HG03139 (cell line): ENCODE measurements around the gene RAMP1.
"Not testable (repeated sequence)": the region's sequence is repeated elsewhere in the genome, so short reads cannot be mapped to it uniquely, and the experiment has no call there.

Experiments used
- ATAC-seq: cut with Tn5 transposase; IDR thresholded peaks from one replicate; pipeline ENCODE4 v1.9.1; 2021; ENCODE audit not compliant: unreplicated experiment

The RAMP1 gene

GRCh38 chr2:237863102-237863511 lies 3.7 kb downstream of the RAMP1 start:
- ATAC-seq = no peak

- no peak for ATAC-seq
Observed at GRCh38 chr2:237863689-237864443, 4.4 kb downstream of the RAMP1 start.

- no peak for ATAC-seq
Observed at GRCh38 chr2:237864444-237864931, 5.1 kb downstream of the RAMP1 start.

- ATAC-seq = no peak
Observed at GRCh38 chr2:237864940-237865622, 5.7 kb downstream of the RAMP1 start.

- no peak for ATAC-seq
Observed at GRCh38 chr2:237865623-237866041, 6.2 kb downstream of the RAMP1 start.

GRCh38 chr2:237866101-237866621 lies 6.7 kb downstream of the RAMP1 start:
- no peak for ATAC-seq

GRCh38 chr2:237867465-237867864 lies 8.0 kb downstream of the RAMP1 start:
- ATAC-seq = no peak

GRCh38 chr2:237868074-237868473 lies 8.7 kb downstream of the RAMP1 start:
- not testable (repeated sequence) for ATAC-seq

GRCh38 chr2:237868631-237869342 lies 9.4 kb downstream of the RAMP1 start:
- ATAC-seq = no peak

- ATAC-seq = no peak
Observed at GRCh38 chr2:237869343-237870102, 10.1 kb downstream of the RAMP1 start.

- ATAC-seq = no peak
Observed at GRCh38 chr2:237870126-237870525, 10.7 kb downstream of the RAMP1 start.

- ATAC-seq = no peak
Observed at GRCh38 chr2:237870754-237871651, 11.6 kb downstream of the RAMP1 start.

- no peak for ATAC-seq
Observed at GRCh38 chr2:237872178-237872887, 12.9 kb downstream of the RAMP1 start.

GRCh38 chr2:237873421-237873831 lies 14.0 kb downstream of the RAMP1 start:
- no peak for ATAC-seq

- no peak for ATAC-seq
Observed at GRCh38 chr2:237873897-237874551, 14.6 kb downstream of the RAMP1 start.

- no peak for ATAC-seq
Observed at GRCh38 chr2:237874585-237875161, 15.2 kb downstream of the RAMP1 start.

- ATAC-seq = no peak
Observed at GRCh38 chr2:237875256-237876060, 16.0 kb downstream of the RAMP1 start.
